Left lobe of liver (tissue), 1 donor: ENCODE measurements around the gene GPR151. TPM values are rescaled to one million over a fixed set of nuclear protein-coding genes. Genes with fewer than 3 reads are reported as not detected.

Experiments
- total RNA-seq: library from RNA; stranded (reverse); gene quantifications from one replicate; pipeline ENCODE4 v1.2.1, GENCODE V29; 2021
- donor health status: DM: no; HTN: yes; CAD: no.

GPR151 gene
- total RNA-seq, 1 donor from 2014 or later = not detected

Other genes starting within 250 kb of the GPR151 start
- not detected for gene POU4F3, start 177.4 kb downstream of the GPR151 start, total RNA-seq
- gene TCERG1, start 68.9 kb downstream of the GPR151 start, total RNA-seq = 12.8 TPM